Loucy (cell line): ENCODE measurements around the gene PROM2.

Experiments
- EZH2phosphoT487 ChIP-seq: fragments of 200-600 bp; IDR thresholded peaks from 2 replicates; pipeline ENCODE4 v1.6.1; 2018; ENCODE audit warnings: antibody characterized with exemption, mild to moderate bottlenecking, moderate library complexity, borderline replicate concordance
- TF ChIP-seq, protein P1 (sequence below): fragments of 200-600 bp; sonication (generic); conservative IDR thresholded peaks from 2 replicates; pipeline ENCODE4 v1.5.1; 2014; ENCODE audit warnings: mild to moderate bottlenecking, antibody characterized with exemption, low read length

DNA sequence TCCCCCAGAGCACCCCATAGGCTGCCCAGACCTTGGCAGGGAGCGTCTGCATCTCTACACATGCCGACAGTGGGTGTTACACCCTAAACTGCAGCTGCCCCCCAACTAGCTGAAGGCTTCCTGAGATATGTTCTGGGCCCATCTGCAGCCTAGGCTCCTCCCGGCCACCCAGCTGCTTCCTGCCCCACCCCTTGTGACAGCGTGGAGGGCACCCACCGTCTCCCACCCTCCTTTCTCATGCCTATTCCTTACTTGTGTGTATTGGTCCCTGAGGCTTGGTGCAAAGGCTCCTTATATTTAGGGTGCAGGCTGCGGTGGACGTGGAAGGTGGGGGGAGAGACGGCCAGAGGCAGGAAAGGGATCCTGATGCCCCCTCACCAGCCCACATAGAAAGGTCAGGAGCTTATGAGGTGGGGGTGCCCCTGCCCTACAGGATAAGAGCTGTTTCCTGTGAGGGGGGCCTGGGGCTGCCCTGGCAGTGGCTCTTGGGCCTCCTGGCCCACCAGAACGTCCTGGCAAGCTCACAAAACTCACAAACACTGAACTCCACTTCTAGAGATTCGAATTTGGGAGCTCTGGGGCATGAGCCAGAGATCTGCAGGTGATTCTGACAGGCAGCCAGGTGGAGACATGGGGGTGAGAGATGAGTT lies 7.3 kb upstream of the PROM2 start:
- TF ChIP-seq, protein P1, sequence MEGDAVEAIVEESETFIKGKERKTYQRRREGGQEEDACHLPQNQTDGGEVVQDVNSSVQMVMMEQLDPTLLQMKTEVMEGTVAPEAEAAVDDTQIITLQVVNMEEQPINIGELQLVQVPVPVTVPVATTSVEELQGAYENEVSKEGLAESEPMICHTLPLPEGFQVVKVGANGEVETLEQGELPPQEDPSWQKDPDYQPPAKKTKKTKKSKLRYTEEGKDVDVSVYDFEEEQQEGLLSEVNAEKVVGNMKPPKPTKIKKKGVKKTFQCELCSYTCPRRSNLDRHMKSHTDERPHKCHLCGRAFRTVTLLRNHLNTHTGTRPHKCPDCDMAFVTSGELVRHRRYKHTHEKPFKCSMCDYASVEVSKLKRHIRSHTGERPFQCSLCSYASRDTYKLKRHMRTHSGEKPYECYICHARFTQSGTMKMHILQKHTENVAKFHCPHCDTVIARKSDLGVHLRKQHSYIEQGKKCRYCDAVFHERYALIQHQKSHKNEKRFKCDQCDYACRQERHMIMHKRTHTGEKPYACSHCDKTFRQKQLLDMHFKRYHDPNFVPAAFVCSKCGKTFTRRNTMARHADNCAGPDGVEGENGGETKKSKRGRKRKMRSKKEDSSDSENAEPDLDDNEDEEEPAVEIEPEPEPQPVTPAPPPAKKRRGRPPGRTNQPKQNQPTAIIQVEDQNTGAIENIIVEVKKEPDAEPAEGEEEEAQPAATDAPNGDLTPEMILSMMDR, result no peak
- no peak for TF ChIP-seq EZH2phosphoT487
